Activated T-cell treated with anti-CD3 and anti-CD28 coated beads, Interleukin-2, amount 50 U/mL, for 24 hours (primary cell): ENCODE results near the gene TMEM151B.

Source experiments
- DNase-seq: peaks from one replicate; pipeline ENCODE4 v3.0.0-alpha.2; 2020
- H3K27ac Mint-ChIP-seq: 2 replicates; pipeline ENCODE4 v1.8.0; 2020; ENCODE audit warnings: mild to moderate bottlenecking, mixed read lengths
- H3K27me3 Mint-ChIP-seq: 2 replicates; pipeline ENCODE4 v1.8.0; 2020; ENCODE audit warnings: mixed read lengths
- H3K36me3 Mint-ChIP-seq: 2 replicates; pipeline ENCODE4 v1.8.0; 2020; ENCODE audit warnings: low read depth, mixed read lengths
- H3K4me1 Mint-ChIP-seq: 2 replicates; pipeline ENCODE4 v1.8.0; 2020; ENCODE audit warnings: low read depth, mixed read lengths
- H3K4me3 Mint-ChIP-seq: 2 replicates; pipeline ENCODE4 v1.8.0; 2020; ENCODE audit warnings: mild to moderate bottlenecking, moderate library complexity, mixed read lengths
- H3K9me3 Mint-ChIP-seq: 2 replicates; pipeline ENCODE4 v1.8.0; 2020; ENCODE audit warnings: mixed read lengths

The TMEM151B gene

GRCh38 chr6:44272529-44272928, 2.3 kb downstream of the TMEM151B start:
- H3K4me1 Mint-ChIP-seq: peaks cover 22% of the 10 kb centered on the region
- no peak overlapping the region for H3K4me3 Mint-ChIP-seq
- no peak overlapping the region for H3K27ac Mint-ChIP-seq
- H3K27me3 Mint-ChIP-seq: peaks cover 72% of the 10 kb centered on the region
- no peaks in the 10 kb centered on the region for H3K36me3 Mint-ChIP-seq
- no peaks in the 10 kb centered on the region for H3K9me3 Mint-ChIP-seq
- DNase-seq: no peak

DNA sequence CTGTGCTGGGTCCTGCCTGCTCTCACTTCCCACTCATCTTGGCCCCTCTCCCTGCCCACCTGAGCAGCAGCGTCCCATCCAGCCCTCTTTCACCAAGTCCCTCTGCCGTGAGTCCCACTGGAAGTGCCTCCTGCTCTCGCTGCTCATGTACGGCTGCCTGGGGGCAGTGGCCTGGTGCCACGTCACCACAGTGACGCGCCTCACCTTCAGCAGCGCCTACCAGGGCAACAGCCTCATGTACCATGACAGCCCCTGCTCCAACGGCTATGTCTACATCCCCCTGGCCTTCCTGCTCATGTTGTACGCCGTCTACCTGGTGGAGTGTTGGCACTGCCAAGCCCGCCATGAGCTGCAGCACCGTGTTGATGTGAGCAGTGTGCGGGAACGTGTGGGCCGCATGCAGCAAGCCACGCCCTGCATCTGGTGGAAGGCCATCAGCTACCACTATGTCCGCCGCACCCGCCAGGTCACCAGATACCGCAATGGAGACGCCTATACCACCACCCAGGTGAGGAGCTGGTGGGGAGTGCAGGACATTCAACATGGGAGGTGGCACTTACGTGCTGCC, 2.8 kb downstream of the TMEM151B start:
- peaks cover 18% of the 10 kb centered on the region for H3K4me1 Mint-ChIP-seq
- no peak for DNase-seq
- no peak overlapping the region for H3K27ac Mint-ChIP-seq
- peaks cover 75% of the 10 kb centered on the region for H3K27me3 Mint-ChIP-seq
- H3K4me3 Mint-ChIP-seq: no peak overlapping the region
- H3K36me3 Mint-ChIP-seq: no peaks in the 10 kb centered on the region
- H3K9me3 Mint-ChIP-seq: no peaks in the 10 kb centered on the region

- H3K27me3 Mint-ChIP-seq: peaks cover 72% of the 10 kb centered on the region
- H3K4me3 Mint-ChIP-seq: no peak overlapping the region
- H3K9me3 Mint-ChIP-seq: no peaks in the 10 kb centered on the region
- peaks cover 18% of the 10 kb centered on the region for H3K4me1 Mint-ChIP-seq
- no peak for DNase-seq
- H3K36me3 Mint-ChIP-seq: no peaks in the 10 kb centered on the region
- no peak overlapping the region for H3K27ac Mint-ChIP-seq
These were observed 3.4 kb downstream of the TMEM151B start for GRCh38 chr6:44273617-44274016.

DNA sequence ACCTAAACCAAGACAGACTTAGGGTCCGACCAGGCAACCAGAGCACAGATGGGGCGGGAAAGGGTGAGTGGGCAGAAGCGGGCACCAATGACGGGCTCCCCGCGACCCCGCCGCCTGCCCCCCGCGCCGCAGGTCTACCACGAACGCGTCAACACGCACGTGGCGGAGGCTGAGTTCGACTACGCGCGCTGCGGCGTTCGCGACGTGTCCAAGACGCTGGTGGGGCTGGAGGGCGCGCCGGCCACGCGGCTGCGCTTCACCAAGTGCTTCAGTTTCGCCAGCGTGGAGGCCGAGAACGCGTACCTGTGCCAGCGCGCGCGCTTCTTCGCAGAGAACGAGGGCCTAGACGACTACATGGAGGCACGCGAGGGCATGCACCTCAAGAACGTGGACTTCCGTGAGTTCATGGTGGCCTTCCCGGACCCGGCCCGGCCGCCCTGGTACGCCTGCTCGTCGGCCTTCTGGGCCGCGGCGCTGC, 5.1 kb downstream of the TMEM151B start:
- no peaks in the 10 kb centered on the region for H3K36me3 Mint-ChIP-seq
- H3K9me3 Mint-ChIP-seq: no peaks in the 10 kb centered on the region
- DNase-seq: no peak
- H3K4me1 Mint-ChIP-seq: peaks cover 4% of the 10 kb centered on the region
- H3K4me3 Mint-ChIP-seq: no peak overlapping the region
- H3K27ac Mint-ChIP-seq: no peak overlapping the region
- peaks cover 66% of the 10 kb centered on the region for H3K27me3 Mint-ChIP-seq

DNA sequence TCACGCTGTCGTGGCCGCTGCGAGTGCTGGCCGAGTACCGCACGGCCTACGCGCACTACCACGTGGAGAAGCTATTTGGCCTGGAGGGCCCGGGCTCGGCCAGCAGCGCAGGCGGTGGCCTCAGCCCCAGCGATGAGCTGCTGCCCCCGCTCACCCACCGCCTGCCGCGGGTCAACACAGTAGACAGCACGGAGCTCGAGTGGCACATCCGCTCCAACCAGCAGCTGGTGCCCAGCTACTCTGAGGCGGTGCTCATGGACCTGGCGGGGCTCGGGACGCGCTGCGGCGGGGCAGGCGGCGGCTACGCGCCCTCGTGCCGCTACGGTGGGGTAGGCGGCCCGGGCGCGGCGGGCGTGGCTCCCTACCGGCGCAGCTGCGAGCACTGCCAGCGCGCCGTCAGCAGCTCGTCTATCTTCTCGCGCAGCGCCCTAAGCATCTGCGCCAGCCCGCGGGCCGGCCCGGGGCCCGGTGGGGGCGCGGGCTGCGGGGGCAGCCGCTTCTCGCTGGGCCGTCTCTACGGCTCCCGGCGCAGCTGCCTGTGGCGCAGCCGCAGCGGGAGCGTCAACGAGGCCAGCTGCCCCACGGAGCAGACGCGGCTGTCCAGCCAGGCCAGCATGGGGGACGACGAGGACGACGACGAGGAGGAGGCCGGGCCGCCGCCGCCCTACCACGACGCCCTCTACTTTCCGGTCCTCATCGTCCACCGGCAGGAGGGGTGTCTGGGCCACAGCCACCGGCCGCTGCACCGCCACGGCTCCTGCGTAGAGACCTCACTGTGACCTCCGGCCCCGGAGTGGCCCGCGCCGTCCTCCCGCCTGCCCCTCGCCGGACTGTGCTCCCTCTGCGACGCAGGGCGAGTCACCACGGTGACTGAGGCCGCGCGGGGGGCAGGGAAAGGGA, 5.7 kb downstream of the TMEM151B start:
- peaks cover 4% of the 10 kb centered on the region for H3K4me1 Mint-ChIP-seq
- H3K4me3 Mint-ChIP-seq: no peak overlapping the region
- DNase-seq: no peak
- no peaks in the 10 kb centered on the region for H3K9me3 Mint-ChIP-seq
- H3K27ac Mint-ChIP-seq: no peak overlapping the region
- no peaks in the 10 kb centered on the region for H3K36me3 Mint-ChIP-seq
- H3K27me3 Mint-ChIP-seq: peaks cover 65% of the 10 kb centered on the region

DNA sequence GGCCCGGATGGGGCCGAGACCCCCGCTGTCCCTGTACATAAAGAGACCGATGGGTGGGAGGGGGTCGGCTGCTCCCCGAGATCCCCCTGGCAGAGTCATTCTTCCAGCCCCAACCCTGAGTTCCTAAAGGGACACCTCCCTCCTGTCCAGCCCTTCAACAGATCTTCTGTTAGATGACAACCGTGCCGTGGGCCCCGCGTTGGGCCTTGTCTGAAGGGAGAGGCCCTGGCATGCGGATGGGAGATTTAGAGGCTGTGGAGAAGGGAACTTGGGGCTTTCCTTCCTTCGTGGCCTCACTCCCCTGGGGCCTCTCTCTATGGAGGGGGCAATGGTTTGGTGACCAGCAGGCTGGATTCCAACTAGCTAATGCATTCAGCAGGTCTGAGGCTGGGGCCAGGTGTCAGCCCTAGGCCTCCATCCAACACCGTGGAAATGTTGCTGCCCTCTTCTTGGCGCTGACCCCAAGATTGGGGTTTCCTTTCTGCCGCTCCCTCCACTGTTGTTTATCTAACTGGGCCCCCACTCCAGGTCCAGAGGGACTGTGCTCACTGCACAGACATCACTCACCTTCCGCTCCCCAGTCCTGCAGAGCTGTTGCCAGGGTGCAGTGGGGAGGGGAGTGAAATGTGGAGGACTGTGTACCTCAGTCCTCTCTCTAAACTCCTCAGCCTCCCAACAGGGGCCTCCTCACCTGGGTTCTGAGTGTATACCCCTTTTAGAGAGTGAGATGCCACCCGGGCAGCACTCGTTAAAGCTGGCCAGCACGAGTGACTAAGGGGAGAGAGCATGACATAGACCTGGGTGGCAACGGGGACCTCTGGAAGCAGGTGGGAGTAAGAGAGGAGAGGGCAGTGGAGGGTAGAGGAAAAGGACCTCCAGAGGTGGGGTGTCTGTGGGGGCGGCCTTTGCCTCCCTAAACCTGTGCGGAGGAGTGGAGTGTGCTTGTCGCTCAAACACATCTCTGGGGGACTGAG, 6.7 kb downstream of the TMEM151B start:
- Mint-ChIP-seq H3K9me3 (no peaks in the 10 kb centered on the region), H3K4me3 (no peak overlapping the region), H3K27ac (no peak overlapping the region), H3K27me3 (peaks cover 55% of the 10 kb centered on the region), H3K4me1 (peaks cover 4% of the 10 kb centered on the region), H3K36me3 (no peaks in the 10 kb centered on the region)
- DNase-seq: no peak

- Mint-ChIP-seq H3K4me3 (no peak overlapping the region), H3K27me3 (peaks cover 47% of the 10 kb centered on the region), H3K36me3 (no peaks in the 10 kb centered on the region), H3K27ac (no peak overlapping the region), H3K4me1 (peaks cover 4% of the 10 kb centered on the region), H3K9me3 (no peaks in the 10 kb centered on the region)
- DNase-seq: no peak
These were observed 7.5 kb downstream of the TMEM151B start for GRCh38 chr6:44277763-44278162.

GRCh38 chr6:44278315-44278714, 8.1 kb downstream of the TMEM151B start:
- Mint-ChIP-seq H3K36me3 (no peaks in the 10 kb centered on the region), H3K27me3 (peaks cover 42% of the 10 kb centered on the region), H3K9me3 (no peaks in the 10 kb centered on the region), H3K27ac (no peak overlapping the region), H3K4me1 (peaks cover 4% of the 10 kb centered on the region), H3K4me3 (no peak overlapping the region)
- DNase-seq: no peak

DNA sequence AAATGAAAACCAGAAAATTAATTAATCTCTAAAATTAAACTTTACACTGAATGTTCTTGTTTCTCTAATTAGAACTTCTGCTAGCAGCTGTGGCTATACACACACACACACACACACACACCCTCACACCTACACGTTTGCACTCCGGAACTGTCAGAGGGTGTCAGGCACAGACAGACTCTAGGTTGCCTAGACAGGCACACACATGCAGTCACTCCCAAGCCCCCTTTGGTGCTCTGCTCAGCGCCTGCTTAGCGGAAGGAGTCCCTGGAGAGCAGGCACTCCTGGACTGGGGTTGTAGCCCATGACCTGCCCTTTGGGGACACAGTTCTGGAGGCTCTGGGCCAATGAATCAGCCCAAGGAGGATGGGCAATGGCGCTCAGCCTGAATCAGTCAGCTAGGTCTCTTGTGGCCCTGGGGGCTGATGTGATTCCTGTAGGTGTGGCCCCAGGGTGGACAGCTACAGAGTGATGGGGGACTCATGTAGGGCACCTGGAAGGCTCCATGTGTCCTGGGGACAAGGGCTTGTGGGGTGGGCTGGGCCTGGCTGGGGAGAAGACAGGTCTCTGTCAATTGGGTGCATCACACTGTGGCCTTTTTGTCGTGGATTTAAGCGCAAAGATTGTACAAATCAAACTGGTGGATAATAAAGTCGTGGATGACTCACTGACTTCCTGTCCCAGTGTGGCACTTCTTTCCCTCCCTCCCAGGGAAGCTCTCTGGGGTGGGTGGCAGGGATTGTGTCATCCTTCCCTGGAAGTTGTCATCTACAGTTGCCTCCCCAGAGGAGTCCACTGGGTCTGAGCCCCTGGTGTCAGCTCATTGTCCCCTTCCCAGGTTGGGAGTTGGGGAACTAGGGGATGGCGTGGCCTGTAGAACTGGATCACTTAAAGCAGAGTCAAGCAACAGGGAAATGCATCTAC, 8.8 kb downstream of the TMEM151B start:
- Mint-ChIP-seq H3K36me3 (no peaks in the 10 kb centered on the region), H3K27me3 (peaks cover 40% of the 10 kb centered on the region), H3K27ac (no peak overlapping the region), H3K4me3 (no peak overlapping the region), H3K9me3 (no peaks in the 10 kb centered on the region), H3K4me1 (peaks cover 4% of the 10 kb centered on the region)
- DNase-seq: no peak

- Mint-ChIP-seq H3K4me3 (no peak overlapping the region), H3K27me3 (peaks cover 45% of the 10 kb centered on the region), H3K27ac (no peak overlapping the region), H3K9me3 (no peaks in the 10 kb centered on the region), H3K4me1 (no peaks in the 10 kb centered on the region), H3K36me3 (no peaks in the 10 kb centered on the region)
- no peak for DNase-seq
These were observed 13.9 kb downstream of the TMEM151B start for GRCh38 chr6:44284121-44284520.

- Mint-ChIP-seq H3K9me3 (no peaks in the 10 kb centered on the region), H3K4me3 (no peak overlapping the region), H3K4me1 (no peaks in the 10 kb centered on the region), H3K27ac (no peak overlapping the region), H3K36me3 (no peaks in the 10 kb centered on the region), H3K27me3 (peaks cover 48% of the 10 kb centered on the region)
- DNase-seq: no peak
These were observed 14.6 kb downstream of the TMEM151B start for GRCh38 chr6:44284867-44285266.

GRCh38 chr6:44285552-44286284, 15.5 kb downstream of the TMEM151B start:
- Mint-ChIP-seq H3K4me1 (no peaks in the 10 kb centered on the region), H3K4me3 (no peak overlapping the region), H3K27ac (no peak overlapping the region), H3K9me3 (no peaks in the 10 kb centered on the region), H3K27me3 (peaks cover 56% of the 10 kb centered on the region), H3K36me3 (no peaks in the 10 kb centered on the region)
- no peak for DNase-seq

DNA sequence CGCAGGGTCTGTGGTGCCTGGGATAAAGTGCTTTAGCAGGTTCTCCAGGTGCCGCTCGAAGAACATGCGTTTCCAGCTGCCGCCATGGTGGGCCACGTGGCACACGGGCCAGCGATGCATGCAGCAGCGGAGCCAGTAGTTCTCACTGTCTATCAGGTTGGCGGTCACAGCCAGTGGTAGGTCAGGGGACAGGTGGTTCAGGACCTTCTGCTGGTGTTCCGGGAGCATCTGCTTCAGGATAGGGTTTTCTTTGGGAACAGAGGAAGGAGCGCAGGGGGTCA, 16.0 kb downstream of the TMEM151B start:
- no peak overlapping the region for H3K27ac Mint-ChIP-seq
- H3K27me3 Mint-ChIP-seq: peaks cover 60% of the 10 kb centered on the region
- DNase-seq: no peak
- H3K4me1 Mint-ChIP-seq: no peaks in the 10 kb centered on the region
- no peaks in the 10 kb centered on the region for H3K9me3 Mint-ChIP-seq
- no peak overlapping the region for H3K4me3 Mint-ChIP-seq
- no peaks in the 10 kb centered on the region for H3K36me3 Mint-ChIP-seq
